ENCODE data around the gene CELA2A.
"Not testable (repeated sequence)": the region's sequence is repeated elsewhere in the genome, so short reads cannot be mapped to it uniquely, and the experiment has no call there.

The CELA2A gene

GRCh38 chr1:15427280-15427666, 29.3 kb upstream of the CELA2A start:
- Histone ChIP-seq H3K4me1 (ENCODE audit: insufficient read depth, low read length, poor library complexity, severe bottlenecking) (no peaks in the 10 kb centered on the region), H3K4me2 (ENCODE audit: low read depth, low read length, poor library complexity, severe bottlenecking) (no peak overlapping the region), H3K9me2 (replicated peaks; ENCODE audit: low read depth, low read length) (no peaks in the 10 kb centered on the region)

GRCh38 chr1:15428252-15428651, 28.3 kb upstream of the CELA2A start:
- H3K4me1 ChIP-seq (ENCODE audit: insufficient read depth, low read length, poor library complexity, severe bottlenecking); H3K9me3 ChIP-seq (ENCODE audit: insufficient read depth, low read depth, low read length); H3K4me2 ChIP-seq (ENCODE audit: low read depth, low read length, poor library complexity, severe bottlenecking); H3K27me3 ChIP-seq (ENCODE audit: insufficient read depth, low read length, poor library complexity, severe bottlenecking); H4K20me1 ChIP-seq (ENCODE audit: insufficient read depth, low read length, poor library complexity, severe bottlenecking); H2AFZ ChIP-seq (ENCODE audit: low read length); H3K79me2 ChIP-seq (ENCODE audit: insufficient read depth, low read length); H3K9ac ChIP-seq (ENCODE audit: low read depth, low read length, poor library complexity, severe bottlenecking); H3K9me2 ChIP-seq (replicated peaks; ENCODE audit: low read depth, low read length); H3F3A ChIP-seq (ENCODE audit: low read depth); H3K4me3 ChIP-seq (ENCODE audit: low read length, poor library complexity, severe bottlenecking): not testable (repeated sequence)
- peaks cover 16% of the 10 kb centered on the region; the same call in 1 of the 2 replicates for H3K36me3 ChIP-seq (ENCODE audit: insufficient read depth, low read length)

More at GRCh38 chr1:15427280-15427666, 29.3 kb upstream of the CELA2A start:
- Histone ChIP-seq H3K27me3 (ENCODE audit: insufficient read depth, low read length, poor library complexity, severe bottlenecking) (no peaks in the 10 kb centered on the region), H3K36me3 (ENCODE audit: insufficient read depth, low read length) (peaks cover 16% of the 10 kb centered on the region; the same call in 1 of the 2 replicates), H3K9me3 (ENCODE audit: insufficient read depth, low read depth, low read length) (no peaks in the 10 kb centered on the region), H3K4me3 (ENCODE audit: low read length, poor library complexity, severe bottlenecking) (no peak overlapping the region), H3K9ac (ENCODE audit: low read depth, low read length, poor library complexity, severe bottlenecking) (no peak overlapping the region), H2AFZ (ENCODE audit: low read length) (no peak overlapping the region), H3F3A (ENCODE audit: low read depth) (no peaks in the 10 kb centered on the region), H3K79me2 (ENCODE audit: insufficient read depth, low read length) (no peaks in the 10 kb centered on the region; the same call in 1 of the 2 replicates), H4K20me1 (ENCODE audit: insufficient read depth, low read length, poor library complexity, severe bottlenecking) (peaks cover 5% of the 10 kb centered on the region)
- no peak for TF ChIP-seq EZH2phosphoT487 (IDR thresholded peaks at IDR 0.05; ENCODE audit: borderline replicate concordance)
- no peak for TF ChIP-seq CTCF (conservative IDR thresholded peaks at IDR 0.05; ENCODE audit: low read length)

- H3K9ac ChIP-seq (ENCODE audit: low read depth, low read length, poor library complexity, severe bottlenecking), result no peak overlapping the region
- H2AFZ ChIP-seq (ENCODE audit: low read length), result no peak overlapping the region
- H3K4me1 ChIP-seq (ENCODE audit: insufficient read depth, low read length, poor library complexity, severe bottlenecking), result no peaks in the 10 kb centered on the region
- H3K9me3 ChIP-seq (ENCODE audit: insufficient read depth, low read depth, low read length), result no peaks in the 10 kb centered on the region
- no peaks in the 10 kb centered on the region for H3K27me3 ChIP-seq (ENCODE audit: insufficient read depth, low read length, poor library complexity, severe bottlenecking)
- no peaks in the 10 kb centered on the region for H3K79me2 ChIP-seq (ENCODE audit: insufficient read depth, low read length)
- no peak overlapping the region for H3K4me2 ChIP-seq (ENCODE audit: low read depth, low read length, poor library complexity, severe bottlenecking)
- H3K4me3 ChIP-seq (ENCODE audit: low read length, poor library complexity, severe bottlenecking), result no peak overlapping the region
- H3K36me3 ChIP-seq (ENCODE audit: insufficient read depth, low read length), result peaks cover 16% of the 10 kb centered on the region; the same call in 1 of the 2 replicates
- H3F3A ChIP-seq (ENCODE audit: low read depth), result no peaks in the 10 kb centered on the region
- TF ChIP-seq CTCF (conservative IDR thresholded peaks at IDR 0.05; ENCODE audit: low read length), result no peak
- TF ChIP-seq EZH2phosphoT487 (IDR thresholded peaks at IDR 0.05; ENCODE audit: borderline replicate concordance), result no peak
- H3K9me2 ChIP-seq (replicated peaks; ENCODE audit: low read depth, low read length), result no peaks in the 10 kb centered on the region
- no peaks in the 10 kb centered on the region for H4K20me1 ChIP-seq (ENCODE audit: insufficient read depth, low read length, poor library complexity, severe bottlenecking)
Observed at GRCh38 chr1:15428815-15429435, 27.6 kb upstream of the CELA2A start.

GRCh38 chr1:15429701-15430149, 26.8 kb upstream of the CELA2A start:
- Histone ChIP-seq H3K9me2 (replicated peaks; ENCODE audit: low read depth, low read length) (no peaks in the 10 kb centered on the region), H3K4me3 (ENCODE audit: low read length, poor library complexity, severe bottlenecking) (no peak overlapping the region), H3K36me3 (ENCODE audit: insufficient read depth, low read length) (peaks cover 16% of the 10 kb centered on the region; the same call in 1 of the 2 replicates), H3K4me1 (ENCODE audit: insufficient read depth, low read length, poor library complexity, severe bottlenecking) (no peaks in the 10 kb centered on the region), H4K20me1 (ENCODE audit: insufficient read depth, low read length, poor library complexity, severe bottlenecking) (no peaks in the 10 kb centered on the region), H2AFZ (ENCODE audit: low read length) (no peak overlapping the region), H3K9me3 (ENCODE audit: insufficient read depth, low read depth, low read length) (no peaks in the 10 kb centered on the region), H3K79me2 (ENCODE audit: insufficient read depth, low read length) (no peaks in the 10 kb centered on the region), H3K27me3 (ENCODE audit: insufficient read depth, low read length, poor library complexity, severe bottlenecking) (no peaks in the 10 kb centered on the region), H3K4me2 (ENCODE audit: low read depth, low read length, poor library complexity, severe bottlenecking) (no peak overlapping the region), H3F3A (ENCODE audit: low read depth) (no peaks in the 10 kb centered on the region), H3K9ac (ENCODE audit: low read depth, low read length, poor library complexity, severe bottlenecking) (no peak overlapping the region)
- no peak for TF ChIP-seq CTCF (conservative IDR thresholded peaks at IDR 0.05; ENCODE audit: low read length)
- TF ChIP-seq EZH2phosphoT487 (IDR thresholded peaks at IDR 0.05; ENCODE audit: borderline replicate concordance), result no peak
